ENCODE data around the gene JMJD1C.
"Not testable (repeated sequence)": the region's sequence is repeated elsewhere in the genome, so short reads cannot be mapped to it uniquely, and the experiment has no call there.

JMJD1C gene

DNA sequence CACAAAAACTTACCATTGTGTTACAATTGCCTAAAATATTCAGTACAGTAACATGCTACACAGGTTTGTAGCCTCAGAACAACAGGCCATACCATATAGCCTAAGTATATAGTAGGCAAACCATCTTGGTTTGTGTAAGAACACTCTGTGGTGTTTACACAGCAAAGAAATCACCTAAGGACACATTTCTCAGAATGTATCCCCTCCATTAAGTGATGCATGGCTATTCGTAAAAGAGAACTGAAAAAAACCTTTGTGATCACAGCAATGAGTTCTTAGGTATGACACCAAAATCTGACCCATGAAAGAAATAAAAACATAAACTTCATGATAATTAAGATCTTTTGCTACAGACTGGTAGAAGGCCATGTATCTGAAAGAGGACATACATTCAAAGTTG lies 121.5 kb downstream of the JMJD1C start:
- no peak for DNase-seq

DNA sequence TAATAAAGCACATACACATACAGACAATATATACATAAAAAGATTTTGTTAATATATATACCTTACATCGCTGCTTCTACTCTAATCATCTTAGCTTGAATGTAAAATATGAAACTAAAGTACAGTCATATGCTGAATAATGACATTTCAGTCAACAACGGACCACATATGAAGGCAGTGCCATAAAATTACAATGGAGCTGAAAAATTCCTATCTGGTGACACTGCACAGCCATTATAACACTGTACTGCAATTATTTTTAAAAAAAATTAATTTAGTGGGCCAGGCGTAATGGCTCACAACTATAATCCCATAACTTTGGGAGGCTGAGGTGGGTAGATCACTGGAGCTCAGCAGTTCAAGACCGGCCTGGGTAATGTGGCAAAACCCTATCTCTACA lies 122.3 kb downstream of the JMJD1C start:
- DNase-seq, result no peak

DNA sequence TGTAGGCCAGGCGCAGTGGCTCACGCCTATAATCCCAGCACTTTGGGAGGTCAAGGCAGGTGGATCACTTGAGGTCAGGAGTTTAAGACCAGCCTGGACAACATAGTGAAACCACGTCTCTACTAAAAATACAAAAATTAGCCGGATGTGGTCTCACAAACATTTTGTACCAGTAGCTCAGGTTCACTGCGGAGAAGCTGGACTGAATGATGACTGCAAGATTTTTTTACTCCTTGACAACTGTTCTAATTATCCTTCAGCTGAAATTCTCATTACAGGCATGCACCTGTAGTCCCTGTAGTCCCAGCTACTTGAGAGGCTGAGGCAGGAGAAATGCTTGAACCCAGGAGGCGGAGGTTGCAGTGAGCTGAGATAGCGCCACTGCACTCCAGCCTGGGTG lies 126.1 kb downstream of the JMJD1C start:
- DNase-seq, result not testable (repeated sequence)

DNA sequence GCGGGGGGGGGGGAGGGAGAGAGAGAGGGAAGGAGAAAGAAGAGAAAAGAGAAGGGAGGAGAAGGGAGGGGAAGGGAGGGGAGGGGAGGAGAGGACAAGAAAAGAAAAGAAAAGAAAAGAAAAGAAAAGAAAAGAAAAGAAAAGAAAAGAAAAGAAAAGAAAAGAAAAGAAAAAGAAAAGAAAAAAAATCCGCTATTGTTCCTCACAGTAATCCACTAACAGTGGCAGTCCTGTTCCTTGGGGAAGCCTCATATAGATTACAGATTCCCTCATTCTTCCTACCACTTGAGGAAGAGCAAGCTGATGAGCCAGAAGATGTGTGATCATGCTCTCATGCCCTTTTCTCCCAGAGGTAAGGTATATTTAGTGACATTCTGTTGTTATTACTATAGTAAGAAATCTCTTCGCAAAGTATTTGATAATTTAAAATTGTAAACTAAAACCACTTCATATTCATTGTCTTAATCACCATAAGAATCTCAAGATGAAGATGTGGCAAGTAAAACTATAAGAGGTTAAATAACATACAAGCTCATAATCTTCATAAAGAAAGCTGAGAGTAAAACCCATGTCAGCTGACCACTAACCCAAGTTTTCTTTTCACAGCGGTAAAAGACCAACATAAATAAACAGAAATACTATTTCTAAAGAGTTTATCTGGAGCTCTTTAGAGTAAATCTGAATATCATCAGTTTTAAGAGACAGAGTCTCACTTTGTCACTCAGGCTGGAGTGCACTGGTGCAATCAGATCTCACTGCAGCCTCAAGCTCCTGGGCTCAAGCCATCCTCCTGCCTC lies 128.1 kb downstream of the JMJD1C start:
- no peak for DNase-seq

DNA sequence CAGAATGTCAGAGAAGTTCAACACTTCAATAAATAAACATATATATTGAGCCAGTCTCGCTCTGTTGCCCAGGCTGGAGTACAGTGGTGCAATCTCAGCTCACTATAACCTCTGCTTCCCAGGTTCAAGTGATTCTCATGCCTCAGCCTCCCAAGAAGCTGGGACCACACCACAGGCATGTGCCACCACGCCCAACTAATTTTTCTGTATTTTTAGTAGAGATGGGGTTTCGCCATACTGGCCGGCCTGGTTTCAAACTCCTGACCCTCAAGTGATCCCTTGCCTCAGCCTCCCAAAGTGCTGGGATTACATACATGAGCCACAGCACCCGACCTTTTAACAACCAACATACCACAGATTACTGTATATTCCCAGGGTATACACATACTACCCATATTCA lies 134.2 kb downstream of the JMJD1C start:
- no peak for DNase-seq

DNA sequence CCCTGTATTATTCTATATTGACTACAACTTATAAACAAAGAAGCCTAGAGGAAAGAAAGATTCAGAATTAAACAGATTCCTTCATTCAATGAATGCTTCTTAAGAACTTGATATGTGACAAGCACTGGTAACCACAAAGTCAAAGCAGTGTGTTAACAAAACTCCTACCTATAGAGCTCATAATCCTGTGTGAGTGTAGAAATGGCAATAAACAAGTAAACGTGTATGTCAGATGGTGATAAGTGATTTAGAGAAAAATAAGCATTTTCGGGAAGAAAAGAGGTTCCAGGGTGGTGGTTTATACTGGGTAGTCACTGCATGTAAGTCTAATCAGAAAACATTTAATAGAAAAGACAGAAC lies 141.3 kb downstream of the JMJD1C start:
- no peak for DNase-seq

DNA sequence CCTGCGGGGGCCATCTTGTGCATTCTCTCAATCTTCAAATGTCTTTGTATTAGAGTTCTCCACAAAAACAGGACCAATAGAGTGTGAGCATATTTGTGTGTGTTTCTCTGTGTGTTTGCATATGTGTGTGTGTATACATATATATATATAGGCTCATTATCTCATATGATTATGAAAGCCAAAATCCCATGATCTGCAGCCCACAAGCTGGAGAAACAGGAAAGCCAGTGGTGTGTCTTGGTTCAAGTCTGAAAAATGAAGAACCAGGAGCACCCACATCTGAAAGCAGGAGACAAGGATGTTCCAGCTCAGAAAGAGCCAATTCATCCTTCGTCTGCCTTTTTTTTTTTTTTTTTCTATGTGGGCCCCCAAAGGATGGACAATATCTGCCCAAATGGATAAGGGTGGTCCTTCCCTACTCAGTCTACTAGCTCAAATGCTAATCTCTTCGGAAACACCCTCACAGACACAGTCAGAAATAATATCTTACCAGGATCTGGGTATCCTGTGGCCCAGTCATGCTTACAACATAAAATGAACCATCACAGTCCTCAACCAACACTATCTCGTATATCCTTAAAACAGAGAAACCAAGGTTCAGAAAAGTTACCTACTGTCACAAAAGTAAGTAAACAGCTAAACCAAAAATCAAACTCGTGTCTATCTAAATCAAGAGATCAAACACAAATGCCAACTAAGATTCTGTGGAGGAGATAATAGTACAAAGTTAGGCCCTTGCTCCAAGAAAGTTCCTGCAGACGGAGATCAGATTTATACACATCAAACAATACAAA lies 141.9 kb downstream of the JMJD1C start:
- no peak for DNase-seq

DNA sequence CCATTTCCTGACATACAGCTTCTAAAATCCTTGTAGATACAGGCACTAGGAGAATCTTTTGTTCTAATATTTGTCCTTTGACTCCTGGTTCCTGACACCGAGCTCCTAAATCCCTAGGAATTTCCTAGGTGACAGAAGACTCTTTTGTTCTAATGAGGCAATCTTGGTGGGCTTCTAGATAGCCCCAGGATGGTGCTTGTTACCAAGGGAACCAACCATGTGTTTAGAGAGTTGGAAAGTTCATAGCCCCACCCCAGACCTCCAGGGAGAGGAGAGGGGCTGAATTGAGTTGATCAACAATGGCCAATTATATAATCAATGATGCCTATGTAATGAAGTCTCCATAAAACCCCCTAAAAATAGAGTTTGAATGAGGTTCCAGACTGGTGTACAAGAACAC lies 145.1 kb downstream of the JMJD1C start:
- no peak for DNase-seq

DNA sequence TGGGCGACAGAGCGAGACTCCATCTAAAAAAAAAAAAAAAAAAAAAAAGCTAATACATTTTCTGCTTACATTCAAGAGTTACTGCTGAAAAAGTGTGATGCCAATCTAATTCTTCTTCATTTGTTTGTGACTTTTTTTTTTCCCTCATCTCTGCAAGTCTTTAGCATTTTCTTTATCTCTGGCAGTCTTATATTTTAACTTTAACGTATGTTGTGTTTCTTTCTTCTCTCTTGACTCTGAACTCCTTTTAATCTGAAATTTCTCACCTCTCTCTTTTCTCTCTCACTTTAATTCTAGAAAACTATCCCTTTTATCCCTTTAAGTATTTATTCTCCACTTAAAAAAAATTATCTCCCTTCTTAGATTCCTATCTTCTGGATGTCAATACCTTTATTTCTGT lies 146.5 kb downstream of the JMJD1C start:
- DNase-seq, result no peak

DNA sequence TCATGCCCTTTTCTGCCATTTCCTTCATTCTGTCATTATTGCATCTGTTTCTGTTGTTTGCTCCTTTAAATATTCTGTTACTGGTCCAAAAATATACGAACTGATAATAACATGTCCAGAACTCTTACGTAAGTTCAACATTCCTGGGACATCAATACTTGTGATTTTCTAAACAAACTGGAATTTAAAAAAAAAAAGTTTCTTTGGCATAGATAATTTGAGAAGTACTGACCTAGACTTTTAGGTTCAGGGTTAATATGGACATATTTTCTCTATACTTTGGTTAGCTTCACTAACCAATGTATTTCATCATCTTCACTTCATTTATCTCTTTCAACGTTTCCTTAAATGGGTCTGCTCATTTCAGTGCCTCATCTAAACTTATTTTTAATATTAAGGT lies 147.3 kb downstream of the JMJD1C start:
- DNase-seq, result no peak

DNA sequence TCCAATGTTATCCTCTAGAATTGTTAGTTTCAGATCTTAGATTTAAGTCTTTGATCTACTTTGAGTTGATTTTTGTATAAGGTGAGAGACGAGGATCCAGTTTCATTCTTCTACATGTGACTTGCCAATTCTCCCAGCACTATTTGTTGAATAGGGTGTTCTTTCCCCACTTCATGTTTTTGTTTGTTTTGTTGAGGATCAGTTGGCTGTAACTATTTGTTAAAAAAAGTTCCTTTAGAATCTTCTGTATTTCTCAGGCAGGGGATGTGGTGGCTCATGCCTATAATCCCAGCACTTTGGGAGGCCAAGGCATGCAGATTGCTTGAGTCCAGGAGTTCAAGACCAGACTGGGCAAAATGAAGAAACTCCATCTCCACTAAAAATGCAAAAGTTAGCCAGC lies 151.8 kb downstream of the JMJD1C start:
- no peak for DNase-seq

DNA sequence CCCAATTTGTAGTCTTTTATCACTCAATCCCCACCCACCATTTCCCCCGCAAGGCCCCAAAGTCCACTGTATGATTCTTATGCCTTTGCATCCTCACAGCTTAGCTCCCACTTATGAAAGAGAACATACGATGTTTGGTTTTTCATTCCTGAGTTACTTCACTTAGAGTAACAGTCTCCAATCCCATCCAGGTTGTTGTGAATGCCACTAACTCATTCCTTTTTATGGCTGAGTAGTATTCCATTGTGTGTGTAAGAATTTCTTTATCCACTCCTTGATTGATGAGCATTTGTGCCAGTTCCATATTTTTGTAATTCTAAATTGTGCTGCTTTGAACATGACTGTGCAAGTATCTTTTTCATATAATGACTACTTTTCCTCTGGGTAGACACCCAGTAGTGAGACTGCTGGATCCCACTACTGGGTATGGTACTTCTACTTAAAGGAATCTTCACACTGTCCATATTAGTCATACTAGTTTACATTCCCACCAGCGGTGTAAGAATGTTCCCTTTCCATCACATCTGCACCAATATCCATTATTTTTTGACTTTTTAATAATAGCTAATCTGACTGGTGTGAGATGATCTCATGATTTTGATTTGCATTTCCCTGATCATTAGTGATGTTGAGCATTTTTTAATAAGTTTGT lies 152.6 kb downstream of the JMJD1C start:
- DNase-seq, result no peak

DNA sequence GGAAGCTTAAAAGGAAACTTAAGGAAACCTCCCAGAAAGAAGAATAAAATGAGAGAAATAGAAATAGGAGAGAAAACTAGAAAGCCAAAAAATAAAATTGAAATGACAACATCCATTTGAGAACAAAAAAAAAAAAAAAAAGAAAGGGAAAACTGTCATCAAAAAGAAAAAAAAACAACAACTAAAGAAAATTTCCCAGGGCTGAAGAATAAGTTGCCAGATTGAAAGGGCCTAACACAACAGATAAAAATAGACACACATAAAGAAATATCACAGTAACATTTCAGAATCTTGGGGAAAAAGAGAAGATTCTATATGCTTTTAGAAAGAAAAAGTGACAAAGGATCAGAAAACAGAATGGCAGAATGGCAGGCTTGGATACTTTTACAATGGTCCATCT lies 157.1 kb downstream of the JMJD1C start:
- no peak for DNase-seq

DNA sequence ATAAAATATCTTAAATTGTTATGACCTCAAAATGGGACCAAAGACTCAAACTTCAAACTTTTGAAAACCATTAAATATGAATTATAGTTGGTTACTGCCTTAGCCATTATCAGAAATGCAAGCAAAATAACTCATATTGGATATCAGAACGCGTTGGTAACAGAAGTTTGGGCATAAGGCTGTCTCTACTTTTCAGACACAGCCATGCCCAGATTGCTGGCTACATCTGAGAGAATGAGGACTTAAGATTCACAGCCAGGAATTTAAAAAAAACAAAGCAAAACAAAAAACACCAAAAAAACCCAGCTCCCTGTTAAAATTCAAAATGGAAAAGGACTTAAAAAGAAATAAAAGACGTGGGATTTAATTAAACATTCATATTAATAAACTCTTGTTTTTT lies 161.6 kb downstream of the JMJD1C start:
- no peak for DNase-seq

DNA sequence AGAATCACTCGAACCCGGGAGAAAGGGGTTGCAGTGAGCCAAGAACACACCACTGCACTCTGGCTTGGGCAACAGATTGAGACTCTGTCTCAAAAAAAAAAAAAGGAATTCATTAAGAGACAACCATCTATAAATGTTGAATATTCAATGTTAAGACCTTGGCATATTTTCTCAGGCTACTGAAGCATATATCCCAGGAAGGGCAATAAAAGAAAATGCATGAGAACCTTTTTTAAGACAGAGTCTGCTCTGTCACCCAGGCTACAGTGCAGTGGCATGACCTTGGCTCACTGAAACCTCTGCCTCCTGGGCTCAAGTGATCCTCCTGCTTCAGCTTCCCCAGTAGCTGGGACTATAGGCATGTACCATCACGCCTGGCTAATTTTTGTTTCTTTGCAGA lies 165.0 kb downstream of the JMJD1C start:
- DNase-seq, result no peak

DNA sequence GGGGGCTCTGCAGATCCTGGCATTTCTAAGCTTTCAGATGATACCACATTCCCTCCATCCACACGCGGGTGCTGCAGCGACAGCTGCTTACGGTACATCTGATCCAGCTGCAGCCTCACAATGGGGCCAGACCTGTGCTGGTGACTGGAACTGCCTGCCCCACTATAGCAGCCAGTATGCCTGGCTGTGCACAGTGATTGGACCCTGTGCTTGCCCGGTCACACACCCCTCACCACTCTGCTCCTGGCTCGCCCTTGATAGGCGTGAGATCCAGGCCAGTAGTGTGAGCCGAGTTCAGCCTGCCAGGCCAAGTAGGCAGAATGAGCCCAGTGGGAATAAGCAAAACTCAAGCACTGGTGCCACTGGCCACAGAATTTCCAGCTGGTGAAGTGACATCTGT lies 167.8 kb downstream of the JMJD1C start:
- no peak for DNase-seq

DNA sequence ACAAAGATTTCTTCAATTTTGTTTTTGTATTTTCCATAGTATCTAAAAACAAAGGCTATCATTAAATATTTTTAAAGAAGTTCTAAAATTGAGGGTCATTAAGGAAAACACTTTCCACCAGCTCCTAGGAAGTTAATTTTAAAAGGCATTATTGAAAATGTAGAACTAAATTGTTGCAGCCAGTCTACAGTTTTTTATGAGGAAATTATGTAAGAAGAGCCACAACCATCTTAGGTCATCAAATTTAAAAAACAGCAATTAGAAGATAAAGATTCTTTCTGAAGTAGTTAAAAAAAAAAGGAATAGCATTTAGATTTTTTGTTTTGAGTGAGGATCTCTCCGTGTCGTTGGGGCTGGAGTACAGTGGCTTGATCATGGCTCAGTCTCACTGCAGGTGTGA lies 171.0 kb downstream of the JMJD1C start:
- no peak for DNase-seq

DNA sequence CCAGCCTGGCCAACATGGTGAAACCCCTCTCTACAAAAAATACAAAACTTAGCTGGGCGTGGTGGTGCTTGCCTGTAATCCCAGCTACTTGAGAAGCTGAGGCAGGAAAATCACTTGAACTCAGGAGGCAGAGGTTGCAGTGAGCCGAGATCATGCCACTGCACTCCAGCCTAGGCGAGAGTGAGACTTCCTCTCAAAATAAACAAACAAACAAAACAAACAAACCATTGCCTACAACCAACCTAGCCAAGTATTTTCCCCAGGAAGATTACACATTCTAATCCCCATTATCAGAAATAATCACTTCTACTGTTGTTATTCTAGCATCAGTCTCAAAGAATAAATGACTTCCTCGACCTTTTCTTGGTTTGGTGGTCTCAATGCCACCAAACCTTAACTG lies 172.9 kb downstream of the JMJD1C start:
- not testable (repeated sequence) for DNase-seq

DNA sequence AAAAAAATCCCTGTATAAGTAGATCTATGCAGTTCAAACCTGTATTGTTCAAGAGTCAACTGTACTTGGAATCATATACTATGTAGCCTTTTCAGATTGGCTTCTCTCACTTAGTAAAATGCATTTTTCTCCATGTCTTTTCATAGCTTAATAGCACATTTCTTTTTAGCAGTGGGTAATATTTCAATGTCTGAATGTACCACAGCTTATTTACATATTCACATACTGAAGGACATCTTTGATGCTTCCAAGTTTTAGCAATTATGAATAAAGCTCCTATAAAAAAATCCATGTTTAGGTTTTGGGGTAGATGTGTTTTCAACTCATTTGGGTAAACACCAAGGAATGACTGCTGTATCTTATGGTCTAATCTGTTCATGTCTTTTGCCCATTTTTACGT lies 177.6 kb downstream of the JMJD1C start:
- DNase-seq, result no peak

DNA sequence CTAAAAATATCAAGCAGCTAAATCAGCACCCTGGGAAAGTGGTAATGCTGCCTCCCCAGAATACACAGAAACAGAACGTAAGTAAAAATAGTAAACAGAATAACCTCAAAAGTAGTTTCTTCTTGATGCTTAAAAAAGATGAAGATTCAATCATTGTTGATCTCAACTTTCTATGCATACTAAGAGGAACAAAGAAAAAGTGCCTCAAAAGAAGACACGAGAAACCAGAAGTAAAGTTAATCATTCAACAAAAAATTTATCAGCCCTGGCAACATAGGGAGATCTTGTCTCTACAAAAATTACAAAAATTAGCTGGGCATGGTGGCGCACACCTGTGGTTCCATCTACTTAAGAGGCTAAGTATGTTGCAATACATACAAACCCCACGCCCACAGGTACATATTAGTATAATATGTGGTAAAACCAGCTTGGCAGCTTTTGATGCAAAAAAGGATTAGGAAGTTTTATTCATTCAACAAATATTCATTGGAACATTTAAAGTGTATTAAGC lies 179.0 kb downstream of the JMJD1C start:
- DNase-seq, result no peak

DNA sequence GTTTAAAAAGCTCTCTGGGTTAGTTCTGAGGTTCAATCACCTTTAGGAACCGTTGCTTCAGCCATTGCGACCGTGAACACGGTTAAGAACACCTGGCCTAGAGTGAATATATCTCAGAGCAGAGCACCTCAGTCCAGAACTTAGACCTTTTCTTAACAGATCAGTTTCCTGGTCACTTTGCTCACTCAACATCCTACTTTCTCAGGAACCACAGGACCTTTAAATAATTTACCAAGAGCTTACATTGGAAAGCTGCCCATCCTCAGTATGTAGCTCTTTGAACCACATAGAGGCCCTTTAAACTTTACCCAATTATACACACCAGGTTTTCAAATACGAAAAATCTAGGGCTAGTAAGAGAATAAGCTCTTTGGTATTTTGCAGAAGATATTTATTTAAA lies 179.4 kb downstream of the JMJD1C start:
- DNase-seq, result no peak

DNA sequence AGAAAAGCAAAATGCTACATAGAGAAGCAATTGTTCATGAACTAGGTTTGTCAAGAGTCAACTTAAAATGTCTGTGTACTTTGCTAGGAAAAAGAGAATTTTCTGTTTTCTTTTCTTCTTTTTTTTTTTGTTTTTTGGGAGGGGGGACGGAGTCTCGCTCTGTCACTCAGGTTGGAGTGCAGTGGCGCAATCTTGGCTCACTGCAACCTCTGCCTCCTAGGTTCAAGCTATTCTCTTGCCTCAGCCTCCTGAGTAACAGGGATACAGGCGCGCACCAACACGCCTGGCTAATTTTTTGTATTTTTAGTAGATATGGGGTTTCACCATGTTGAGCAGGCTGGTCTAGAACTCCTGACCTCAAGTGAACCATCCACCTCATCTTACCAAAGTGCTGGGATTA lies 181.9 kb downstream of the JMJD1C start:
- not testable (repeated sequence) for DNase-seq

DNA sequence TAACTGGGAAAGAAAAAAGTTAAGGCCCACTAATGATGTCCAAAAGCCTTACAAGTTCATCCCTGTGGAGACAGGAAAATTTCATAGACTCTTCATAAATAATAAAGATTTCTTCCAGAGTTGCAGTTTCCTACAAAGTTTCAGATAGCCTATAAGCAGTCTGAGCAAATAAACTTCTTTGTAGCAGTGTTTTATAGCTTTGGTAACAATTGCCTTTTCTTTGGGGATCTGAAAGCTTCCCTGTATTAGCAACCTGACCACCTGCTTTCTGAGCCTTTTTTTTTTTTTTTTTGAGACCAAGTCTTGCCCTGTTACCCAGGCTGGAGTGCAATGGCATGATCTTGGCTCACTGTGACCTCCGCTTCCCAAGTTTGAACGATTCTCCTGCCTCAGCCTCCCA lies 182.7 kb downstream of the JMJD1C start:
- DNase-seq, result no peak

DNA sequence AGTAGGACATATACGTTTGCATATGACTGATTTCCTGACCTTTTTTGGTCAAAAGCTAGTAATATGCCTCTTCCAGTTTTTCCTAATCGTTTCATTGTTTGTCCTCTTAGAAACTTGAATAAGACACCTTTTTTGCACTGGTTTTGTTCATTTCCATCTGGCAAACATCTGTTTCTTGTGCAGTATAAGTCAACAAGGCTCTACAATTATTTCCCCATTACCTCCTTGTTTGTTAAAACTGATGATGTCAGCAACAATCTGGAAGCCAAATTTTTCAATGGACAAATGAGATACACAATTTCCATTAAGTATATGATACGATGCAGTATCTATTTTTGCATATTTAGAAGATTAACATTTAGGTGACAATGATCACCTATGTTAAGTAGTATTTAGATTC lies 183.8 kb downstream of the JMJD1C start:
- no peak for DNase-seq
